Stimulated activated naive B cell treated with anti-CD40 and anti-IgM and Interleukin-4, amounts not matched to agents 10 μg/mL and 1 μg/mL and 100 μg/mL, for 72 hours (primary cell): Measurements from ENCODE around the gene ONECUT2.

Experiments used
- ATAC-seq, 2 donors: fragments of 150-1000 bp; cut with Tn5 transposase; replicated peaks; 2 replicates each; pipeline ENCODE4 v1.10.0; 2021; ENCODE audit warnings: moderate library complexity in 1 of 2
- DNase-seq: peaks from one replicate; pipeline ENCODE4 v3.0.0; 2021
- H3K27ac Mint-ChIP-seq: one replicate; pipeline ENCODE4 v1.8.0; 2022; ENCODE audit warnings: mild to moderate bottlenecking, mixed read lengths
- H3K27me3 Mint-ChIP-seq, 2 donors: one replicate each; pipeline ENCODE4 v1.8.0; 2022; ENCODE audit warnings: mixed read lengths in 2 of 2
- H3K36me3 Mint-ChIP-seq, 2 donors: one replicate each; pipeline ENCODE4 v1.8.0; 2022; ENCODE audit warnings: mixed read lengths in 2 of 2, mild to moderate bottlenecking in 1 of 2
- H3K4me1 Mint-ChIP-seq, 2 donors: one replicate each; pipeline ENCODE4 v1.8.0; 2022; ENCODE audit warnings: mixed read lengths in 2 of 2, mild to moderate bottlenecking in 1 of 2
- H3K4me3 Mint-ChIP-seq, 2 donors: one replicate each; pipeline ENCODE4 v1.8.0; 2022; ENCODE audit warnings: mild to moderate bottlenecking in 2 of 2, mixed read lengths in 2 of 2, moderate library complexity in 1 of 2
- H3K9me3 Mint-ChIP-seq, 2 donors: one replicate each; pipeline ENCODE4 v1.8.0; 2022; ENCODE audit warnings: mixed read lengths in 2 of 2, mild to moderate bottlenecking in 1 of 2

ONECUT2 gene

DNA sequence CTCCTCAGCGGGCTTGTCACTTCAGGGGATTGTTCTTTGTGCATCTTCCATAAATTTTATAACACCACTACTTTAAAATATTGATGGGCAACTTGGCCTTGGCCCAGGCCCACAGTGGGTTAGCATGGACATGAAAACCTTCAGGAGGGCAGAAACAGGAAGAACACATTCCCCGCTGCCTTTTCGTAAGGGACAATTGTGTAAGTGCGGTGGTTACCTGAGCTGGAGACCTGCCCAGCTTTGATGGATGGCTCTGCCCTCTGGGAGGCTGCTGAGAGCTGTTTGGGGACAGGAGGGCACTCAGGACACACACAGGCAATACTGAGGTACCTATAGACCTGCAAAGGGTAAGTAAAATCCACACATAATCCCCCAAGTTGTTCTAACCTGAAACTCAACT, 104.5 kb downstream of the ONECUT2 start:
- no peak overlapping the region for H3K4me3 Mint-ChIP-seq
- no peak for ATAC-seq
- no peaks in the 10 kb centered on the region for H3K36me3 Mint-ChIP-seq
- H3K4me1 Mint-ChIP-seq: no peaks in the 10 kb centered on the region
- no peak for DNase-seq
- H3K27ac Mint-ChIP-seq: no peak overlapping the region
- H3K9me3 Mint-ChIP-seq: no peaks in the 10 kb centered on the region
- H3K27me3 Mint-ChIP-seq: peaks cover 0 to 11% of the 10 kb centered on the region in 2 donors
